ENCODE results near the gene PRRT3.

PRRT3 gene
- 13.1 to 16.0 (median 15.2) reads per million in 3 experiments for total RNA-seq

- peak; percentile 46 for DNase-seq
These were observed at the start of gene PRRT3 for GRCh38 chr3:9951962-9952805. TSS of gene PRRT3 (minus strand) at chr3:9952408. CDS start at chr3:9950115, 2,293 bp downstream.

GRCh38 chr3:10000686-10001085, 48.5 kb upstream of the PRRT3 start:
- DNase-seq: no peak

- DNase-seq: no peak
These were observed 42.1 kb upstream of the PRRT3 start for GRCh38 chr3:9994086-9994844.

- DNase-seq: no peak
These were observed 34.1 kb upstream of the PRRT3 start for GRCh38 chr3:9986230-9986725.

GRCh38 chr3:9980251-9980650, 28.0 kb upstream of the PRRT3 start:
- no peak for DNase-seq

GRCh38 chr3:9978710-9979305, 26.6 kb upstream of the PRRT3 start:
- DNase-seq: no peak

- DNase-seq: no peak
These were observed 24.8 kb upstream of the PRRT3 start for GRCh38 chr3:9976721-9977709.

- DNase-seq: no peak
These were observed 17.9 kb upstream of the PRRT3 start for GRCh38 chr3:9970020-9970652.

GRCh38 chr3:9969632-9970019, 17.4 kb upstream of the PRRT3 start:
- no peak for DNase-seq

- DNase-seq: no peak
These were observed 14.6 kb upstream of the PRRT3 start for GRCh38 chr3:9966841-9967240.

- DNase-seq: no peak
These were observed 13.1 kb upstream of the PRRT3 start for GRCh38 chr3:9965200-9965875.

GRCh38 chr3:9957214-9957613, 5.0 kb upstream of the PRRT3 start:
- no peak for DNase-seq

- DNase-seq: no peak
These were observed 3.6 kb upstream of the PRRT3 start for GRCh38 chr3:9955611-9956352.

GRCh38 chr3:9955067-9955502, 2.9 kb upstream of the PRRT3 start:
- DNase-seq: no peak

- no peak for DNase-seq
These were observed 628 bp downstream of the PRRT3 start for GRCh38 chr3:9951598-9951961.

GRCh38 chr3:9951126-9951525, 1.1 kb downstream of the PRRT3 start:
- DNase-seq: no peak

GRCh38 chr3:9949626-9950025, 2.6 kb downstream of the PRRT3 start:
- DNase-seq: no peak

- no peak for DNase-seq
These were observed 3.1 kb downstream of the PRRT3 start for GRCh38 chr3:9949115-9949514.

GRCh38 chr3:9948586-9948985, 3.6 kb downstream of the PRRT3 start:
- no peak for DNase-seq

All from central memory CD4-positive, alpha-beta T cell (primary cell).